Activated CD4-positive, alpha-beta T cell treated with anti-CD3 and anti-CD28 coated beads for 48 hours (primary cell): ENCODE measurements around the gene SRGAP2B.
"Not testable (repeated sequence)": the region's sequence is repeated elsewhere in the genome, so short reads cannot be mapped to it uniquely, and the experiment has no call there.

Source experiments
- DNase-seq: peaks from one replicate; pipeline ENCODE4 v3.0.0-alpha.2; 2020

SRGAP2B gene

GRCh38 chr1:144992915-144993314 lies 102.2 kb downstream of the SRGAP2B start:
- DNase-seq: not testable (repeated sequence)

- not testable (repeated sequence) for DNase-seq
Observed at GRCh38 chr1:144990611-144991010, 104.5 kb downstream of the SRGAP2B start.

- not testable (repeated sequence) for DNase-seq
Observed at GRCh38 chr1:144987131-144987530, 108.0 kb downstream of the SRGAP2B start.

GRCh38 chr1:144986171-144986860 lies 108.8 kb downstream of the SRGAP2B start:
- not testable (repeated sequence) for DNase-seq

GRCh38 chr1:144985550-144986170 lies 109.5 kb downstream of the SRGAP2B start:
- DNase-seq: not testable (repeated sequence)

- DNase-seq: not testable (repeated sequence)
Observed at GRCh38 chr1:144982802-144983525, 112.2 kb downstream of the SRGAP2B start.

- not testable (repeated sequence) for DNase-seq
Observed at GRCh38 chr1:144981157-144981556, 114.0 kb downstream of the SRGAP2B start.

GRCh38 chr1:144979960-144980595 lies 115.0 kb downstream of the SRGAP2B start:
- DNase-seq: not testable (repeated sequence)

- DNase-seq: not testable (repeated sequence)
Observed at GRCh38 chr1:144977856-144978255, 117.3 kb downstream of the SRGAP2B start.

- not testable (repeated sequence) for DNase-seq
Observed at GRCh38 chr1:144971936-144972335, 123.2 kb downstream of the SRGAP2B start.

- not testable (repeated sequence) for DNase-seq
Observed at GRCh38 chr1:144966488-144966887, 128.6 kb downstream of the SRGAP2B start.

GRCh38 chr1:144964765-144965164 lies 130.4 kb downstream of the SRGAP2B start:
- DNase-seq: not testable (repeated sequence)

- DNase-seq: not testable (repeated sequence)
Observed at GRCh38 chr1:144964186-144964585, 130.9 kb downstream of the SRGAP2B start.

- not testable (repeated sequence) for DNase-seq
Observed at GRCh38 chr1:144963571-144963970, 131.6 kb downstream of the SRGAP2B start.

- not testable (repeated sequence) for DNase-seq
Observed at GRCh38 chr1:144961604-144962583, 133.2 kb downstream of the SRGAP2B start.

- DNase-seq: not testable (repeated sequence)
Observed at GRCh38 chr1:144960929-144961488, 134.1 kb downstream of the SRGAP2B start.

GRCh38 chr1:144948390-144948789 lies 146.7 kb downstream of the SRGAP2B start:
- not testable (repeated sequence) for DNase-seq

- not testable (repeated sequence) for DNase-seq
Observed at GRCh38 chr1:144947495-144947894, 147.6 kb downstream of the SRGAP2B start.

GRCh38 chr1:144946525-144947480 lies 148.3 kb downstream of the SRGAP2B start:
- not testable (repeated sequence) for DNase-seq

- not testable (repeated sequence) for DNase-seq
Observed at GRCh38 chr1:144941710-144942109, 153.4 kb downstream of the SRGAP2B start.
